ENCODE data around the gene WRNIP1. TPM values are rescaled to one million over a fixed set of nuclear protein-coding genes. Genes with fewer than 3 reads are reported as not detected.

WRNIP1 gene
- total and polyA plus RNA-seq, 2 of the 4 experiments (the other 2 are of a cell fraction), result 43.7 to 47.1 TPM

GRCh38 chr6:2733324-2733723 is 31.9 kb upstream of the WRNIP1 start:
- Histone ChIP-seq H3K4me1 (ENCODE audit: control insufficient read depth, insufficient read depth, low read length) (peaks cover 8% of the 10 kb centered on the region; the same call in 1 of the 2 replicates), H3K14ac (replicated peaks; ENCODE audit: low read depth, low read length) (no peak overlapping the region), H3K23ac (ENCODE audit: low read depth, low read length) (no peak overlapping the region), H2BK120ac (ENCODE audit: low read depth, low read length) (no peak overlapping the region), H3K18ac (ENCODE audit: low read depth, low read length) (no peak overlapping the region), H2BK15ac (ENCODE audit: low read depth, low read length) (no peak overlapping the region), H3K79me1 (ENCODE audit: low read depth in 1 of 2, low read length in 2 of 2) (no peaks in the 10 kb centered on the region), H4K20me1 (ENCODE audit: insufficient read depth, low read length) (no peaks in the 10 kb centered on the region), H3K9me1 (ENCODE audit: insufficient read depth, low read length) (0 out of 2 replicates have a peak, but pooled peaks cover 9% of the 10 kb centered on the region), H3K9ac (ENCODE audit: low read depth, low read length) (no peak overlapping the region), H4K5ac (ENCODE audit: low read depth, low read length) (no peak overlapping the region), H3K36me3 (ENCODE audit: control insufficient read depth, insufficient read depth, low read length) (no peaks in the 10 kb centered on the region), H3K27ac (ENCODE audit: insufficient read depth, low read length) (no peak overlapping the region), H4K8ac (ENCODE audit: low read depth in 2 of 2, low read length in 2 of 2) (no peak overlapping the region), H2BK20ac (ENCODE audit: low read depth, low read length) (no peak overlapping the region), H3K9me3 (ENCODE audit: control insufficient read depth, insufficient read depth, low read length) (no peaks in the 10 kb centered on the region), H2AFZ (replicated peaks; ENCODE audit: low read length, poor library complexity) (no peak overlapping the region), H3K4me3 (ENCODE audit: insufficient read depth, low read depth, low read length) (no peak overlapping the region), H2AK5ac (ENCODE audit: low read depth, low read length) (peak overlapping the region; percentile 35; the same call in 1 of the 2 replicates), H3K4me2 (ENCODE audit: low read depth, low read length) (no peak overlapping the region), H2AK9ac (replicated peaks; ENCODE audit: low read depth, low read length, poor library complexity) (no peak overlapping the region), H4K91ac (ENCODE audit: insufficient read depth, low read depth, low read length) (no peak overlapping the region), H2BK5ac (ENCODE audit: low read depth, low read length, poor library complexity, severe bottlenecking) (no peak overlapping the region), H3K4ac (ENCODE audit: low read depth, low read length) (no peak overlapping the region), H3K27me3 (ENCODE audit: control insufficient read depth, insufficient read depth, low read length) (no peaks in the 10 kb centered on the region), H3K56ac (ENCODE audit: extremely low read depth, insufficient read depth, low read length) (no peak overlapping the region)
- intact Hi-C loops (cut with micrococcal nuclease) (no loop called here), in situ Hi-C loops (cut with MboI; ENCODE audit: low sequenced_read_pairs) (no loop called here), dilution Hi-C loops (cut with HindIII; ENCODE audit: low sequenced_read_pairs, unreplicated experiment) (no loop called here)
- DNase-seq (peak; percentile 23), ATAC-seq (ENCODE audit: low read depth) (no peak)
- ChIA-PET CTCF (no interaction called here), POLR2A (ENCODE audit: unreplicated experiment) (no interaction called here)
- 75% methylated on average over 2 of the region's 5 CpGs; no CpG with 5 or more reads in 1 of the 2 experiments for WGBS, 2 experiments (ENCODE audit: extremely low coverage in 2 of 2, insufficient read length in 1 of 2)
- no TSS peak for BruUV-seq (replicated peaks)
- TF ChIP-seq POLR2A (IDR thresholded peaks at IDR 0.05; ENCODE audit: low read depth, low read length) (no peak), MAZ (IDR thresholded peaks at IDR 0.05; ENCODE audit: borderline replicate concordance, low read depth, low read length) (no peak), CHD1 (IDR thresholded peaks at IDR 0.05; ENCODE audit: low read depth, low read length) (no peak), RAD21 (IDR thresholded peaks at IDR 0.05; ENCODE audit: low read length) (no peak), RFX5 (IDR thresholded peaks at IDR 0.05; ENCODE audit: low read depth, low read length) (no peak), USF2 (IDR thresholded peaks at IDR 0.05; ENCODE audit: low read depth, low read length) (no peak), ELK1 (IDR thresholded peaks at IDR 0.05; ENCODE audit: borderline replicate concordance, low read depth, low read length) (no peak), FOS (IDR thresholded peaks at IDR 0.05; ENCODE audit: low read depth, low read length) (no peak), MAFK (IDR thresholded peaks at IDR 0.05; ENCODE audit: low read depth, low read length) (no peak), RCOR1 (IDR thresholded peaks at IDR 0.05; ENCODE audit: insufficient replicate concordance, low read length) (no peak), CEBPB (IDR thresholded peaks at IDR 0.05; ENCODE audit: low read depth, low read length) (no peak), MXI1 (IDR thresholded peaks at IDR 0.05; ENCODE audit: borderline replicate concordance, low read depth, low read length) (no peak), CTCF (conservative IDR thresholded peaks at IDR 0.05; ENCODE audit: low read depth, low read length) (no peak), NFE2L2 (IDR thresholded peaks at IDR 0.05; ENCODE audit: low read depth, low read length) (no peak), SMC3 (IDR thresholded peaks at IDR 0.05; ENCODE audit: low read depth, low read length) (no peak), BHLHE40 (IDR thresholded peaks at IDR 0.05; ENCODE audit: low read depth, low read length) (no peak)

All from IMR-90 (cell line).